DOHH2 (cell line): Measurements from ENCODE around the gene CA12.

ENCODE experiments used
- CTCF ChIP-seq: fragments of 200-600 bp; sonication (generic); IDR thresholded peaks from one replicate; pipeline ENCODE4 v1.5.1; 2014; ENCODE audit warnings: antibody characterized with exemption, mild to moderate bottlenecking, low read depth, low read length; ENCODE audit not compliant: poor library complexity, severe bottlenecking
- EZH2phosphoT487 ChIP-seq: fragments of 200-600 bp; sonication (generic); IDR thresholded peaks from 2 replicates; pipeline ENCODE4 v1.6.1; 2017; ENCODE audit warnings: borderline replicate concordance, mild to moderate bottlenecking, antibody characterized with exemption, low read length, moderate library complexity, mixed read lengths

- no peak for TF ChIP-seq CTCF
- no peak for TF ChIP-seq EZH2phosphoT487
These were observed 42.5 kb downstream of the CA12 start for GRCh38 chr15:63339006-63339766.
